ENCODE results near the gene KMT2B.

KMT2B gene

DNA sequence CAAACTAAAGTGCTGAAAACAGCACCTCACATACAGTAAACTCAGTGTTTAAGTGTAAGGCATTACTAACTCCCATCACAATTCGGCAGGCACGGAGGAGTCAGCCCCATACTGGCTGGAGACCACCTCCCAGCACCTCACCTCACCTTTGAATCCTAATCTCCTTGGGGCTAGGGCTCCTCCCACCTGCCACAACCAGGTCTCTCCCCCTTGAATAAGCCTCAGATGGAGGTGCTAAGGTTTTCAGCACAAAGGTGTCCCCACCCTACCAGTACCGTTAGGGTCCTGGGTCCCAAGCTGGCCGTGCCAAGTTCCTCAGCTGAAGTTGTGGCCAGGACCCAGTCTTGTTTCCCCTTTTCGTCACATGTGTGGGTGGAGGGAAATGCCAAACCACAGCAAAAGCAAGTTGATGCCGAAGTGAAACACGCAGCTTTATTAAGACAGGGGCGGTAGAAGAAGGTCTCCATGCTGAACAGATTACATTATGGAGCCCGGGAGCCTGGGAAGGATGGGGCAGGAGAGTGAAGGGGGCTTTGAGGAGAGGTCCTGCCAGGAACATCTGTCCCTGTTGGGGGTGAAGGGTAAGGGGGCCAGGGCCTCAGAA lies 24.4 kb downstream of the KMT2B start, which contains the start of gene IGFLR1:
TSS of gene IGFLR1 (minus strand) at position 332 of the 604 bp plus-strand sequence. CDS start 1,272 bp downstream, outside the sequence.
- no peaks in the 10 kb centered on the region for H3K27me3 Mint-ChIP-seq
- peak within 1 kb of the TSS; percentile 89 for H3K4me3 Mint-ChIP-seq
- no peaks in the 10 kb centered on the region for H3K9me3 Mint-ChIP-seq
- peaks cover 60% of the 10 kb centered on the region for H3K4me1 Mint-ChIP-seq
- peak within 1 kb of the TSS; percentile 99 for H3K27ac Mint-ChIP-seq
- peaks cover 2% of the 10 kb centered on the region for H3K36me3 Mint-ChIP-seq

DNA sequence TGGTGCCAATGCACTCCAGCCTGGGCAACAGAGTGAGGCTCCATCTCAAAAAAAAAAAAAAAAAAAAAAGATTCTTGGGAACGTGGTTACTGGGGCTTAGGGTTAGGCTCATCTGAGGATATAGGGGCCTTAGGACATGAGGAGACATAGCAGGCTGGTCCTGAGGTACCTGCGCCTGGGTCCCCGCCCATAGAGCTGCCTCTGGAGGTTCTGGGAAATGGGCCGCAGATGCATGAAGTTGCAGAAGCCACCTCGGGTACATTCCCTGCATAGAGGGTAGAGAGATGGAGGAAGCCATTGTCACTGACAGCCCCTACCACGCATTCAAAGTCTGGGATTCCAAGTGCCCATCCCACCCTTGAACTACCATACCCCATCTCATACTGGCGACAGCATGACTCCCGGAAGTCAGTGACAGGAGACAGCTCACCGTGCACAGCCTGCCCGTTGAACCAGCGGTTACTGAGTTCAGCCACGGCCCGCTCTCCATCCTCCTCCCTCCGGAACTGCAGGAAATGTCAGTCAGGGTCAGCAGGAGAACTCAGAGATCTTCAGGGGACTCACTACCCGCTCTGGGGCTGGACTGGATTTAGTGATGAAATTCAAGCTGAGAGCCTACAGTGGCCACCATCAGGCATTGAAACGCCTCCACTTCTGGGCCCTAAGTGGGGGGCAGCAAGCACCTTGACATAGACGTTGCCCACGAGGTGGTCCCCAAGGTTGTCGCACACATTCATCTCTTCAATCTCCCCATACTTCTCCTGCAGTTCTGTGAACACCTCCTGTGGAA lies 26.0 kb downstream of the KMT2B start:
- Mint-ChIP-seq H3K4me3 (peak overlapping the region; percentile 91), H3K27ac (peak overlapping the region; percentile 97), H3K27me3 (no peaks in the 10 kb centered on the region), H3K9me3 (no peaks in the 10 kb centered on the region), H3K4me1 (peaks cover 65% of the 10 kb centered on the region), H3K36me3 (peaks cover 2% of the 10 kb centered on the region)

DNA sequence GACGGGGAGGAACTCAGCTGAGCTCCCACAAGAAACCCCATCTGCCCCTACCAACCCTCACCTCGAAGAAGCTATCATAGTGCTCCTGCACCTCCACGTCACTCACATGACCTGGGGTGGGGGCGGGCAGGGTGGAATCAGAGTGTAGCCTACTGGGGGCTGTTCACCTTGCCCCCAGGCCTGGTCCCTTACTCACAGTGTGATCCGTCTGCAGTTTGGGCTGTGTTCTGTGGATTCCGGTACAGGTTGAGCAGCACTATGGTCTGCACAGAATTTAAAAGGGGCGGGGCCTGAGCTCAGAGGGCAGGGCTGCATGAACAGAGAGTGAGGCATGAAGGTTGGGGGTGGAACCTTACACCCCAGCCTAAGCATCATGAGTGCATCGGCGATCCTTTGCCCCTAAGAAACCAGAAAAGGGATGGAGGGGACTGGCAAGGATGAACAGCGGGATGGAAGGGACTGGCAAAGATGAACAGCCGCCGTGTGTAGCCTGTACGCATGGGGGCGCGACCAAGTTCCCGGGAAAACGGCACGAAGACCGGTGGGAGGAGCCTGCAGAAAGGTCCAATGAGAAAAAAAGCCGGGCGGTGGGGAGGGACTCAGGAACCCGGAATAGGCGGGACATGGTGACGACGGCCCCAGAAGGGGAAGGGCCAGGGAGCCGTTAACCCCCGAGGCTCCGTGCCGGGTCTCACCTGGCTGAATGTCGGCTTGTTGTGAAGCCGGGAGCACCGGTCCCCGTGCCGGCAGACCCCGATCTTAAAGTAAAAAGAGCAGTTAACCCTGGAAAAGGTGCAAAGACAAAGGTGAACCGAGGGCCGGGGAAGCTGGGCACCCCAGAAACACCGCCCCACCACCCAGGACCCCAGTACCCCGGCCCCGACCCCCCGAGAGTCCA lies 26.9 kb downstream of the KMT2B start:
- peaks cover 2% of the 10 kb centered on the region for H3K36me3 Mint-ChIP-seq
- no peaks in the 10 kb centered on the region for H3K27me3 Mint-ChIP-seq
- peak overlapping the region; percentile 91 for H3K4me3 Mint-ChIP-seq
- peak overlapping the region; percentile 97 for H3K27ac Mint-ChIP-seq
- H3K9me3 Mint-ChIP-seq = no peaks in the 10 kb centered on the region
- H3K4me1 Mint-ChIP-seq = peaks cover 70% of the 10 kb centered on the region

GRCh38 chr19:35745328-35746086 lies 27.7 kb downstream of the KMT2B start, which contains the start of the genes PSENEN and U2AF1L4:
Gene PSENEN, plus strand, starts transcription at chr19:35745651. Its CDS starts 280 bp downstream, at chr19:35745931.
Gene U2AF1L4, minus strand, starts transcription at chr19:35745418. Its CDS starts 27 bp downstream, at chr19:35745391.
- Mint-ChIP-seq H3K27me3 (no peaks in the 10 kb centered on the region), H3K9me3 (no peaks in the 10 kb centered on the region), H3K4me1 (peaks cover 70% of the 10 kb centered on the region), H3K27ac (peak within 1 kb of the TSS; percentile 97), H3K4me3 (peak within 1 kb of the TSS; percentile 91), H3K36me3 (peaks cover 2% of the 10 kb centered on the region)

- H3K4me3 Mint-ChIP-seq = peak overlapping the region; percentile 91
- H3K36me3 Mint-ChIP-seq = peaks cover 2% of the 10 kb centered on the region
- H3K9me3 Mint-ChIP-seq = no peaks in the 10 kb centered on the region
- H3K27ac Mint-ChIP-seq = peak overlapping the region; percentile 97
- H3K4me1 Mint-ChIP-seq = peaks cover 64% of the 10 kb centered on the region
- no peaks in the 10 kb centered on the region for H3K27me3 Mint-ChIP-seq
These were observed 28.3 kb downstream of the KMT2B start for GRCh38 chr19:35746087-35746462.

- peak overlapping the region; percentile 91 for H3K27ac Mint-ChIP-seq
- H3K36me3 Mint-ChIP-seq = peaks cover 2% of the 10 kb centered on the region
- peak overlapping the region; percentile 91 for H3K4me3 Mint-ChIP-seq
- no peaks in the 10 kb centered on the region for H3K27me3 Mint-ChIP-seq
- peaks cover 63% of the 10 kb centered on the region for H3K4me1 Mint-ChIP-seq
- H3K9me3 Mint-ChIP-seq = no peaks in the 10 kb centered on the region
These were observed 28.7 kb downstream of the KMT2B start for GRCh38 chr19:35746531-35746930.

DNA sequence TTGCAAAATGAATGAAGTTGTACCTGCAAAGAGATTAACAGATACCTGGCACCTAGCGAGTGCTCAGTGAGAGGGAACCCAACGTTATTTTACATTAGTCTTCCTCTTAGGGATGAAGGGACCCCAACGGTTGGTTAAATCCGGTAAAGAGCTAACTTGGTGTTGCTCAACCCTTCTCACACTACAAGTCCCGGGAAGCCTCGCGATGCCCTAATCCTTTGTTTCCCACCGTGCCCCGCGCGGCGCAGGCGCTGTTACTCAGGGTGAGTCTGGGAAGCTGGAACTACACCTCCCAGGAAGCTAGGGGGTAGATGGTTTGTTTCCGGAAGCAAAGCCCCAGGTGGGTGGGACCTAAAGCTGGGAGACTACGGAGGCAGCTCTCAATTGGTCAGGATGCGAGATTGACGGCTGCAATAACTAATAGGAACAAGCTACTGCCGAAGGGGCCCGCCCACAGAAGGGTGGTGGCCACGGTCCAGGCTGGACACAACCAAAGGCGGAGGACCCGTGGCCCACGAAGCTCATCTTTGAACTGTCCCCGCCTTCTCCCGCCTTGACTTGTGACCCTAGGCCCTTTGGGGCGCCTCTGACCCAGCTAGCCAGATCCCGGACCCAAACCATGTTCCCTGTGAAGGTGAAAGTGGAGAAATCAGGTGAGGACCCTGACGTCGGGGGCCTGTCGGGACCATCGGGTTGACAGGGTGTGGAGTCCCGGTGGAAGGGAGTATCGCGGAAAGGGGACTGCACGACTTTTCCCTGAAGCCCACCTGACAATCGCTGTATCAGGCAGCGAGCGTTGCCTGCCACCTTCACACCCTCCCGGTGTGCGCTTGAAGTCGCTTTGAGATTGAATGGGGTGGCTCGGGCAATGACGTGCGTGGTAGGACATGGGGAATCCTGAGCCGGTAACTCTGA lies 30.6 kb downstream of the KMT2B start, which contains the start of gene LIN37:
TSS of gene LIN37 (plus strand) at position 471 of the 915 bp plus-strand sequence. CDS start at position 620, 149 bp downstream.
- Mint-ChIP-seq H3K4me3 (peak within 1 kb of the TSS; percentile 98), H3K9me3 (no peaks in the 10 kb centered on the region), H3K27ac (peak within 1 kb of the TSS; percentile 96), H3K27me3 (no peaks in the 10 kb centered on the region), H3K4me1 (peaks cover 51% of the 10 kb centered on the region), H3K36me3 (peaks cover 1% of the 10 kb centered on the region)

- Mint-ChIP-seq H3K27me3 (peaks cover 3% of the 10 kb centered on the region), H3K27ac (no peak overlapping the region), H3K4me3 (peak overlapping the region; percentile 30), H3K9me3 (no peaks in the 10 kb centered on the region), H3K4me1 (peaks cover 43% of the 10 kb centered on the region), H3K36me3 (peaks cover 4% of the 10 kb centered on the region)
These were observed 32.4 kb downstream of the KMT2B start for GRCh38 chr19:35750167-35750566.

GRCh38 chr19:35751839-35752745 lies 34.3 kb downstream of the KMT2B start:
- Mint-ChIP-seq H3K4me1 (peaks cover 39% of the 10 kb centered on the region), H3K36me3 (peaks cover 4% of the 10 kb centered on the region), H3K27ac (no peak overlapping the region), H3K4me3 (no peak overlapping the region), H3K9me3 (no peaks in the 10 kb centered on the region), H3K27me3 (peaks cover 5% of the 10 kb centered on the region)

- Mint-ChIP-seq H3K27me3 (peaks cover 6% of the 10 kb centered on the region), H3K4me1 (peaks cover 41% of the 10 kb centered on the region), H3K36me3 (peaks cover 4% of the 10 kb centered on the region), H3K27ac (no peak overlapping the region), H3K9me3 (no peaks in the 10 kb centered on the region), H3K4me3 (no peak overlapping the region)
These were observed 35.0 kb downstream of the KMT2B start for GRCh38 chr19:35752746-35753350.

GRCh38 chr19:35753634-35754369 lies 36.0 kb downstream of the KMT2B start:
- Mint-ChIP-seq H3K9me3 (no peaks in the 10 kb centered on the region), H3K4me1 (peaks cover 33% of the 10 kb centered on the region), H3K4me3 (peak overlapping the region; percentile 15), H3K27ac (no peak overlapping the region), H3K27me3 (peaks cover 7% of the 10 kb centered on the region), H3K36me3 (peaks cover 4% of the 10 kb centered on the region)

DNA sequence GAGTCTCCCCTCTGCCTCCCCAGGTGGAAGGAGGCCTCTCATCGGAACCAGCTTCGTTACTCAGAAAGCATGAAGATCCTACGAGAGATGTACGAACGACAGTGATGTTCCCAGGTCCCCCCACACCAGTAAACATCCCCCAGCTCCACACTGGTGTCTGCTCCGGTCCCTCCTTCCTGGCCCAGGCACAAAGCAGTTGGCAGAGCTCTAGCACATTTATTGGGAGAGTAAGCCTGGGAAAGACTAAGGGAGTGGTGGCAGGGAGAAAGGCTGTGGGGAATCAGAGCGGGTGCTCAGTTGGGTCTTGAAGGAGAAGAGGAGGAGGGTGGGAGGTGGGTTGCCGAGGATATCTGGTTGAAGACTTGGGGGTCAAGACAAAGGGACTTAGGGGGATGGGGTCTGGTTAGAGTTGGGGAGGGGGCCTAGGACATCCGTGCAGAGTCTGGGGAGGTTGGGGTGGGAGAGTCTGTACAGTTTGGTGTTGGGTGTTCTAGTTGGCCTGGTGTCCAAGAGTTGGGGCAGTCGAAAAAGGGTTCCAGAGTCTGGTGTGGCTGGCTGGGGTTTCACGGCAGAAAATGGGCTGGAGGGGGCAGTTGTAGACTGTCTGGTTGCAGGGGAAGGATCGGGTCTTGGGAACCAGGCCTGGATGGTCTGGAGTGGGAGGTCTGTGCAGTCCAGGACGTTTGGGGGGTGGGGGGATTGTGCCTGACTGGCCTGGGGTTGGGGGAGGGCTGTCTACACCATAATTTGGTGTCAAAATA lies 36.7 kb downstream of the KMT2B start:
- peak overlapping the region; percentile 15 for H3K4me3 Mint-ChIP-seq
- H3K4me1 Mint-ChIP-seq = peaks cover 33% of the 10 kb centered on the region
- H3K27me3 Mint-ChIP-seq = peaks cover 7% of the 10 kb centered on the region
- H3K27ac Mint-ChIP-seq = no peak overlapping the region
- peaks cover 4% of the 10 kb centered on the region for H3K36me3 Mint-ChIP-seq
- H3K9me3 Mint-ChIP-seq = no peaks in the 10 kb centered on the region
